Keratinocyte (primary cell): ENCODE measurements around the gene INO80D. TPM values are rescaled to one million over a fixed set of nuclear protein-coding genes. Genes with fewer than 3 reads are reported as not detected.
"Not testable (repeated sequence)": the region's sequence is repeated elsewhere in the genome, so short reads cannot be mapped to it uniquely, and the experiment has no call there.

Experiments used
- DNase-seq: peaks from one replicate; pipeline ENCODE4 v3.0.0-alpha.2; 2011; ENCODE audit warnings: low read depth, missing footprints, low spot score
- FAIRE-seq: peaks from 2 replicates; lab custom pipeline; 2011; peaks lifted over from hg19 to GRCh38; lab: Jason Lieb, UNC
- H2AFZ ChIP-seq: 2 replicates; pipeline ENCODE4 v1.6.0; 2012; ENCODE audit warnings: low read length, control low read depth, inconsistent platforms; ENCODE audit not compliant: control insufficient read depth
- H3K27ac ChIP-seq: 2 replicates; pipeline ENCODE4 v1.5.1; 2011; ENCODE audit warnings: low read length; ENCODE audit not compliant: control insufficient read depth, insufficient read depth
- H3K27me3 ChIP-seq: 3 replicates; pipeline ENCODE4 v1.6.0; 2011; ENCODE audit warnings: low read length; ENCODE audit not compliant: control insufficient read depth, insufficient read depth; ENCODE audit errors: extremely low read depth
- H3K36me3 ChIP-seq, 2 experiments: 2 replicates in 1 of 2; 3 replicates in 1 of 2; pipeline ENCODE4 v1.5.1; 2011; ENCODE audit warnings: low read length in 2 of 2, mild to moderate bottlenecking in 1 of 2; ENCODE audit not compliant: control insufficient read depth in 2 of 2, insufficient read depth in 2 of 2; ENCODE audit errors: extremely low read depth in 1 of 2
- H3K4me1 ChIP-seq: 3 replicates; pipeline ENCODE4 v1.5.1; 2011; ENCODE audit warnings: low read length; ENCODE audit not compliant: control insufficient read depth, insufficient read depth; ENCODE audit errors: extremely low read depth
- H3K4me2 ChIP-seq: 3 replicates; pipeline ENCODE4 v1.6.0; 2011; ENCODE audit warnings: low read depth, low read length; ENCODE audit not compliant: control insufficient read depth, insufficient read depth; ENCODE audit errors: extremely low read depth
- H3K4me3 ChIP-seq, 3 experiments: fragments of 200-600 bp in 1 of 3; sonication (generic) in 1 of 3; 2 replicates in 2 of 3; 3 replicates in 1 of 3; pipeline ENCODE4 v1.5.1; 2011 to 2016; ENCODE audit warnings: low read length in 3 of 3, mild to moderate bottlenecking in 3 of 3, control low read depth in 2 of 3, inconsistent platforms in 1 of 3, low read depth in 1 of 3, mixed read lengths in 1 of 3, mixed run types in 1 of 3, moderate library complexity in 1 of 3; ENCODE audit not compliant: control insufficient read depth in 2 of 3, insufficient read depth in 2 of 3; ENCODE audit errors: extremely low read depth in 1 of 3
- H3K79me2 ChIP-seq: 2 replicates; pipeline ENCODE4 v1.6.0; 2012; ENCODE audit warnings: low read length; ENCODE audit not compliant: control insufficient read depth, insufficient read depth
- H3K9ac ChIP-seq: 3 replicates; pipeline ENCODE4 v1.6.0; 2011; ENCODE audit warnings: low read length; ENCODE audit not compliant: control insufficient read depth, insufficient read depth; ENCODE audit errors: extremely low read depth
- H3K9me1 ChIP-seq: 3 replicates; pipeline ENCODE4 v1.6.0; 2011; ENCODE audit warnings: low read length; ENCODE audit not compliant: control insufficient read depth, insufficient read depth; ENCODE audit errors: extremely low read depth
- H3K9me3 ChIP-seq: 2 replicates; pipeline ENCODE4 v1.5.1; 2012; ENCODE audit warnings: low read depth, low read length; ENCODE audit not compliant: control insufficient read depth
- H4K20me1 ChIP-seq: 3 replicates; pipeline ENCODE4 v1.6.0; 2011; ENCODE audit warnings: low read length; ENCODE audit not compliant: control insufficient read depth, insufficient read depth; ENCODE audit errors: extremely low read depth
- EZH2 ChIP-seq: IDR thresholded peaks from one replicate; pipeline ENCODE4 v1.6.1; 2012; ENCODE audit warnings: inconsistent platforms, mild to moderate bottlenecking, low read length, moderate library complexity
- dilution Hi-C: fragments of 300-500 bp; cut with MboI; formaldehyde crosslinking; loops from one replicate; pipeline ENCODE4 v1.7.0; 2020; ENCODE audit warnings: low sequenced_read_pairs; ENCODE audit not compliant: extremely low pct_ligation_motif_present
- polyA plus RNA-seq, 5 experiments: library from polyadenylated mRNA; depleted of rRNA in 3 of 5; stranded (reverse) in 3 of 5; stranded (forward) in 1 of 5; unstranded in 1 of 5; fragments of >200 nt; gene quantifications; 1 replicate in 1 of 5; 2 replicates in 3 of 5; 3 replicates in 1 of 5; pipeline versions ENCODE4 v1.2.1 to v1.2.3, GENCODE V29; 2011 to 2012; ENCODE audit warnings: missing spikeins in 2 of 5, low read depth in 1 of 5, low replicate concordance in 1 of 5
- TF ChIP-seq, protein P1 (sequence below), 3 experiments: IDR thresholded peaks in 1 of 3; conservative IDR thresholded peaks in 1 of 3; optimal IDR thresholded peaks in 1 of 3; 2 replicates in 2 of 3; 3 replicates in 1 of 3; pipeline versions ENCODE3 to v1.5.1; 2011; ENCODE audit warnings: low read length in 3 of 3, mild to moderate bottlenecking in 3 of 3, moderate library complexity in 2 of 3, control low read depth in 1 of 3, inconsistent platforms in 1 of 3; ENCODE audit not compliant: insufficient read depth in 2 of 3; ENCODE audit errors: extremely low read depth in 1 of 3

INO80D gene
- polyA plus RNA-seq, 1 donor (not counting 4 experiments of a cell fraction or from before 2014, with no cell fraction given): 4.1 TPM

DNA sequence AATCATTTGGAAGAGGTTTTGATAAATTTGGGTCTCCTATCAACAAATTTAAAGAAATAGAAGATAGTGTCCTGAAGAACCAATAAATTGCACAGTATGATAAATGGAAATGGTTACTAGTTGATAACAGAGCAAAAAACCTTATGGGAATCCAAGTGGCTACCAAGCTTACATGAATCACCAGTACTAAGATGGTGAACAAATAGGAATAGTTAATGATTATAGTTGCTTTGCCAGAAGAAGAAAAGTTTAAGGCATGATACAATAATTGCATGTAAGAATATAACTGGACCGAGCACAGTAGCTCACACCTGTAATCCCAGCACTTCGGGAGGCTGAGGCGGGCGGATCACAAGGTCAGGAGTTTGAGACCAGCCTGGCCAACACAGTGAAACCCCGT, 19.6 kb upstream of the INO80D start:
- DNase-seq: no peak
- H3K4me2 ChIP-seq: no peak overlapping the region
- H3K9me1 ChIP-seq: no peaks in the 10 kb centered on the region
- dilution Hi-C loops: no loop called here
- no peaks in the 10 kb centered on the region for H4K20me1 ChIP-seq
- no peaks in the 10 kb centered on the region for H3K27me3 ChIP-seq
- H3K9ac ChIP-seq: no peak overlapping the region
- no peaks in the 10 kb centered on the region for H3K9me3 ChIP-seq
- no peaks in the 10 kb centered on the region for H3K36me3 ChIP-seq
- TF ChIP-seq, protein P1, sequence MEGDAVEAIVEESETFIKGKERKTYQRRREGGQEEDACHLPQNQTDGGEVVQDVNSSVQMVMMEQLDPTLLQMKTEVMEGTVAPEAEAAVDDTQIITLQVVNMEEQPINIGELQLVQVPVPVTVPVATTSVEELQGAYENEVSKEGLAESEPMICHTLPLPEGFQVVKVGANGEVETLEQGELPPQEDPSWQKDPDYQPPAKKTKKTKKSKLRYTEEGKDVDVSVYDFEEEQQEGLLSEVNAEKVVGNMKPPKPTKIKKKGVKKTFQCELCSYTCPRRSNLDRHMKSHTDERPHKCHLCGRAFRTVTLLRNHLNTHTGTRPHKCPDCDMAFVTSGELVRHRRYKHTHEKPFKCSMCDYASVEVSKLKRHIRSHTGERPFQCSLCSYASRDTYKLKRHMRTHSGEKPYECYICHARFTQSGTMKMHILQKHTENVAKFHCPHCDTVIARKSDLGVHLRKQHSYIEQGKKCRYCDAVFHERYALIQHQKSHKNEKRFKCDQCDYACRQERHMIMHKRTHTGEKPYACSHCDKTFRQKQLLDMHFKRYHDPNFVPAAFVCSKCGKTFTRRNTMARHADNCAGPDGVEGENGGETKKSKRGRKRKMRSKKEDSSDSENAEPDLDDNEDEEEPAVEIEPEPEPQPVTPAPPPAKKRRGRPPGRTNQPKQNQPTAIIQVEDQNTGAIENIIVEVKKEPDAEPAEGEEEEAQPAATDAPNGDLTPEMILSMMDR (optimal IDR thresholded peaks at IDR 0.05 in 1 of 3, IDR thresholded peaks at IDR 0.05 in 1 of 3, conservative IDR thresholded peaks at IDR 0.05 in 1 of 3; ENCODE audit: extremely low read depth in 1 of 3, insufficient read depth in 2 of 3, low read length in 3 of 3): no peak
- no peak for TF ChIP-seq EZH2
- H3K4me3 ChIP-seq: no peak overlapping the region
- no peak overlapping the region for H3K27ac ChIP-seq
- H3K79me2 ChIP-seq: no peaks in the 10 kb centered on the region
- no peak overlapping the region for H2AFZ ChIP-seq
- no peaks in the 10 kb centered on the region for H3K4me1 ChIP-seq
- FAIRE-seq: no peak

DNA sequence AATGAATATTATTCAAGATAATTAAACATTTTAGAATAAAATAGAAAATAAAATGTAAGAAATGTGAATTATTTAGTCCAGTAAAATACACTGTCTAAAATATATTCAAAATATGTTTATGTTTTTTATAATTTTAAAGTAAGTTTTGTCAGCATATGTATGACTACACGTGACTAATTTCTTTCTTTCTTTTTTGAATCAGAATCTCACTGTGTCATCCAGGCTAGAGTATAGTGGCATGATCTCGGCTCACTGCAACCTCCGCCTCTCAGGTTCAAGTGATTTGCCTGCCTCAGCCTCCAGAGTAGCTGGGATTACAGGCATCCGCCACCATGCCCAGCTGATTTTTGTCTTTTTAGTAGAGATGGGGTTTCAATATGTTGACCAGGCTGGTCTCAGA, 19.1 kb upstream of the INO80D start:
- Histone ChIP-seq H3K79me2 (no peaks in the 10 kb centered on the region), H3K4me3 (no peak overlapping the region), H3K36me3 (no peaks in the 10 kb centered on the region), H2AFZ (no peak overlapping the region), H3K9me1 (no peaks in the 10 kb centered on the region), H3K9me3 (no peaks in the 10 kb centered on the region), H4K20me1 (no peaks in the 10 kb centered on the region), H3K9ac (no peak overlapping the region), H3K4me2 (no peak overlapping the region), H3K27me3 (no peaks in the 10 kb centered on the region), H3K27ac (no peak overlapping the region), H3K4me1 (no peaks in the 10 kb centered on the region)
- FAIRE-seq (no peak), DNase-seq (no peak)
- no peak for TF ChIP-seq EZH2
- TF ChIP-seq, protein P1 (optimal IDR thresholded peaks at IDR 0.05 in 1 of 3, IDR thresholded peaks at IDR 0.05 in 1 of 3, conservative IDR thresholded peaks at IDR 0.05 in 1 of 3; ENCODE audit: extremely low read depth in 1 of 3, insufficient read depth in 2 of 3, low read length in 3 of 3): no peak
- dilution Hi-C loops: no loop called here

DNA sequence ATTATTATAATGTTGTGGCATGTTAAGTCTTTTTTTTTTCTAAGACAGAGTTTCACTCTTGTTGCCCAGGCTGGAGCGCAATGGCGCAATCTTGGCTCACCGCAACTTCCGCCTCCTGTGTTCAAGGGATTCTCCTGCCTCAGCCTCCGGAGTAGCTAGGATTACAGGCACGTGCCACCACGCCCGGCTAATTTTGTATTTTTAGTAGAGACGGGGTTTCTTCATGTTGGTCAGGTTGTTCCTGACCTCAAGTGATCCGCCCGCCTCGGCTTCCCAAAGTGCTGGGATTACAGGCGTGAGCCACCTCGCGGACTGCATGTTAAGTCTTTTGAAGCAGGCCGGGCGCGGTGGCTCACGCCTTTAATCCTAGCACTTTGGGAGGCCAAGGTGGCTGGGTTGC, 12.9 kb upstream of the INO80D start:
- H3K79me2 ChIP-seq, dilution Hi-C loops, H3K9ac ChIP-seq, H3K4me3 ChIP-seq, DNase-seq, H3K27me3 ChIP-seq, H2AFZ ChIP-seq, H3K4me2 ChIP-seq, H3K9me1 ChIP-seq, H3K27ac ChIP-seq, H4K20me1 ChIP-seq, H3K36me3 ChIP-seq, FAIRE-seq, H3K9me3 ChIP-seq, H3K4me1 ChIP-seq: not testable (repeated sequence)
